Peyer's patch (tissue), 4 donors: ENCODE measurements around the gene STAT4.

Experiments
- CTCF ChIP-seq, 6 experiments: fragments of 450-650 bp in 4 of 6; fragments of 200-600 bp in 2 of 6; sonication (generic) in 1 of 6; IDR thresholded peaks; one replicate each; pipeline ENCODE4 v1.5.1; 2017 to 2019; ENCODE audit warnings: antibody characterized with exemption in 6 of 6, mild to moderate bottlenecking in 3 of 6, moderate library complexity in 1 of 6
- POLR2A ChIP-seq, 2 donors: fragments of 450-650 bp; IDR thresholded peaks; one replicate each; pipeline ENCODE4 v1.5.1; 2017; ENCODE audit warnings: antibody characterized with exemption in 2 of 2, mild to moderate bottlenecking in 2 of 2, moderate library complexity in 2 of 2

- TF ChIP-seq CTCF (IDR thresholded peaks at IDR 0.05) (no peak), POLR2A (IDR thresholded peaks at IDR 0.05) (no peak)
These were observed 32.7 kb upstream of the STAT4 start for GRCh38 chr2:191183516-191183915.
